ENCODE data around the gene GATA2.

GATA2 gene

DNA sequence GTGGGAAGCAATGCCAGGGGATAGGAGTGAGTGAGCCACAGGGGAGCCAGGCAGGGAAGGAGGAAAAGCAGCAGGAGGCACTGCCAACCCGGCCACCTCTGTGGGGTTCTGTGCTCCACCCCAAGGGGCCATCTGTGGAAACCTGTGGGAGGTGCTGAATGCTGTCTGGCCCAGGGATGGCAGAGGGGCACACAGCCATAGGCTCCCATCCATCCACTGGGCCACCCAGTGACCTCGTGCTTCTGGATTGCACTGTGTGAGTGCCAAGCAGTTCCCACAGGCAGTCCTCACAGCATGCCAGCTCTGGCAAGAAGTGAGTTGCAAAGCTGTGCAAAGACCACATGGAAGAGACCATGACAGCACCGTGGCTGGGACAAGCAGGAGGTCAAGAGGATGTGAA, 53.8 kb downstream of the GATA2 start:
- H3K36me3 ChIP-seq = no peaks in the 10 kb centered on the region
- peaks cover 22% of the 10 kb centered on the region for H3K4me1 ChIP-seq
- DNase-seq = no peak
- TF ChIP-seq, protein P1, sequence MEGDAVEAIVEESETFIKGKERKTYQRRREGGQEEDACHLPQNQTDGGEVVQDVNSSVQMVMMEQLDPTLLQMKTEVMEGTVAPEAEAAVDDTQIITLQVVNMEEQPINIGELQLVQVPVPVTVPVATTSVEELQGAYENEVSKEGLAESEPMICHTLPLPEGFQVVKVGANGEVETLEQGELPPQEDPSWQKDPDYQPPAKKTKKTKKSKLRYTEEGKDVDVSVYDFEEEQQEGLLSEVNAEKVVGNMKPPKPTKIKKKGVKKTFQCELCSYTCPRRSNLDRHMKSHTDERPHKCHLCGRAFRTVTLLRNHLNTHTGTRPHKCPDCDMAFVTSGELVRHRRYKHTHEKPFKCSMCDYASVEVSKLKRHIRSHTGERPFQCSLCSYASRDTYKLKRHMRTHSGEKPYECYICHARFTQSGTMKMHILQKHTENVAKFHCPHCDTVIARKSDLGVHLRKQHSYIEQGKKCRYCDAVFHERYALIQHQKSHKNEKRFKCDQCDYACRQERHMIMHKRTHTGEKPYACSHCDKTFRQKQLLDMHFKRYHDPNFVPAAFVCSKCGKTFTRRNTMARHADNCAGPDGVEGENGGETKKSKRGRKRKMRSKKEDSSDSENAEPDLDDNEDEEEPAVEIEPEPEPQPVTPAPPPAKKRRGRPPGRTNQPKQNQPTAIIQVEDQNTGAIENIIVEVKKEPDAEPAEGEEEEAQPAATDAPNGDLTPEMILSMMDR (IDR thresholded peaks at IDR 0.05; ENCODE audit: low read depth, low read length) = no peak
- no peaks in the 10 kb centered on the region for H3K27me3 ChIP-seq
- H3K4me3 ChIP-seq (ENCODE audit: low read depth, low read length) = no peak overlapping the region
- no peaks in the 10 kb centered on the region for H3K9me3 ChIP-seq

DNA sequence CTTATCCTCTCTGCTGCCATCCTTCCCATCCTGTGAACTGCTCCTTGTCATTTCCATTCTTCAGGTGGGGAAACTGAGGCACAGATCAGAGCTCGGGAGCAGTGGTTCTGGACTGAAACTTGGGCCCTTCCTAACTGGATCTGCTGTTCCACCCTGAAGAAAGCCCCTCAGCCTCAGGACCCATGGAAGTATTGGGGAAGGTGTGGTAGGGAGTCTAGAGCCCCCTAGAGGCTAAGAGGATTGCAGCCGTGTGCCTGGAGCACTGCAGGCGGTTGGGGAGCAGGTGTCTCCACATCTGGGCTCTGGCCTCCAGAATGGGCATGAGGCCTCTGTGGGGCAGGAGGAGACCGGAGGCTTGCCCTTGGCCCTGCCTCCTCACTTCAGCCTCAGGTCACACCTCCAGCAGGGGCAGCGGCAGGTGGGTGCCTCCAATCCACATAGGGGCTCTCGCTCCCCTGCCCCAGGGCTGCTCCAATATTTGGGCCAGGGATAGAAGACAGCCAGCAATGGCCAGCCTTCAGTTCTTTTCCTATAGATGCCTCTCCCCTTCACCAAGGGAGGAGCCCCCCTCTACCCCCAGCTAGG, 54.4 kb downstream of the GATA2 start:
- TF ChIP-seq, protein P1 (IDR thresholded peaks at IDR 0.05; ENCODE audit: low read depth, low read length) = peak; percentile 66
- Histone ChIP-seq H3K4me3 (ENCODE audit: low read depth, low read length) (no peak overlapping the region), H3K36me3 (no peaks in the 10 kb centered on the region), H3K27me3 (no peaks in the 10 kb centered on the region), H3K4me1 (peaks cover 27% of the 10 kb centered on the region), H3K9me3 (no peaks in the 10 kb centered on the region)
- no peak for DNase-seq

DNA sequence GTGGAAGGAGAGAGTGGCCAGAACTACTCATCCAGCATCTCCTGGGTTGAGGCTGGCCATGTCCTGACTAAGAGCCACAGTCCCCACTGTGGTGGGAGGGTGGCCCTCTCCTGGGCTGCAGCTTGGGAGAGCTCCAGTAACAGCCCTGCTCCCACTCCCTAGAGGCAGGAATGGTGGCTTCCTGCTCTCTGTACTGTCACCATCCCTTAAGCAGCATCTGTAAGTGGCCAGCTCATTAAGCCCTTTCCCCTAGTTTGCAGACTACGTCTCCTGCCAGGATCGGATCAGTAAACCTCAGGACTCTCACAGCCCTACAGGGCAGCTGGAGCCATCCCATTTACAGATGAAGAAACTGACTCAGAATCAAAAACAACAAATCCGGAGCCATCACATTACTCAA, 56.8 kb downstream of the GATA2 start:
- TF ChIP-seq, protein P1 (IDR thresholded peaks at IDR 0.05; ENCODE audit: low read depth, low read length) = peak; percentile 40
- Histone ChIP-seq H3K9me3 (no peaks in the 10 kb centered on the region), H3K27me3 (no peaks in the 10 kb centered on the region), H3K4me1 (peaks cover 40% of the 10 kb centered on the region), H3K4me3 (ENCODE audit: low read depth, low read length) (no peak overlapping the region), H3K36me3 (no peaks in the 10 kb centered on the region)
- peak; percentile 58 for DNase-seq

DNA sequence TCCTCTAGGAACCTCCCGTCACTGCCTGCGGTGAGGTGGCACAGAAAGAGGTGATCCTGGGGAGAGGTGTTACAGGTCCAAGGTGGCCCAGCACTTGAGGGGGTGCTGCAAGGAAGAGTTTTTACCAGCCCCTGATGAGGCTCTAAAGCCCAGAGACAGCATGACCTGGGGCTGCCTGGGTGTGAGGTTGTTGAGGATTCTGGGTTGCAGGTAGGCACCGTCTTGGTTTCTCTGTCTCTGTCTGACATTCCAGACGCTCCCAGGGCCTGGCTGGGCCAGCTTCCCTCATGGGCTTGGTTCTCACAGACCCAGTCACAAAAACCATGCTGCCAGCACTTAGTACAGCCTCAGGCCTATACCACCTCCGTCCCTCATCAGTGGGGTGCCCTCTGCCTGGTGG, 57.4 kb downstream of the GATA2 start:
- Histone ChIP-seq H3K4me1 (peaks cover 42% of the 10 kb centered on the region), H3K36me3 (no peaks in the 10 kb centered on the region), H3K27me3 (no peaks in the 10 kb centered on the region), H3K4me3 (ENCODE audit: low read depth, low read length) (no peak overlapping the region), H3K9me3 (no peaks in the 10 kb centered on the region)
- DNase-seq = no peak
- TF ChIP-seq, protein P1 (IDR thresholded peaks at IDR 0.05; ENCODE audit: low read depth, low read length) = no peak

DNA sequence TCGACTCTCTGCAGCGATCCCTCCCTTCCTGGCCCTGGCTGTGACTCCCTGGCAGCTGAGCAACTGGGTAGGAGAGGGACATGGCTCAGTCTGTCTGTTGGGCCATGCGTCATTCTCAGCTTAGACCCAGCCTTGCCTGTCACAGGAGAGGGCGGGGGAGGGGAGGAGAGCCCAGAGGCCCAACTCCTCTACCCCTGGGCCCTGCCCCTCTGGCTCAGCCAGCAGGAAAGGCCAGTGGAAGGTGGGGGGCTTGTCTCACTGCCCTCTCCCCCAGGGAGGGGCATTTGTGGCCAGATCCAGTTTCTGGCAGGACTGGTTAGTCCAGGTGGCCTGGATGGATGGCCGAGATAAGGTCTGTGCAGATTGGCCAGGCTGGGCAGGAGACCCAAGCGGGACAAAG, 57.9 kb downstream of the GATA2 start:
- Histone ChIP-seq H3K4me1 (peaks cover 45% of the 10 kb centered on the region), H3K36me3 (no peaks in the 10 kb centered on the region), H3K4me3 (ENCODE audit: low read depth, low read length) (no peak overlapping the region), H3K9me3 (no peaks in the 10 kb centered on the region), H3K27me3 (no peaks in the 10 kb centered on the region)
- TF ChIP-seq, protein P1 (IDR thresholded peaks at IDR 0.05; ENCODE audit: low read depth, low read length) = no peak
- DNase-seq = peak; percentile 86

DNA sequence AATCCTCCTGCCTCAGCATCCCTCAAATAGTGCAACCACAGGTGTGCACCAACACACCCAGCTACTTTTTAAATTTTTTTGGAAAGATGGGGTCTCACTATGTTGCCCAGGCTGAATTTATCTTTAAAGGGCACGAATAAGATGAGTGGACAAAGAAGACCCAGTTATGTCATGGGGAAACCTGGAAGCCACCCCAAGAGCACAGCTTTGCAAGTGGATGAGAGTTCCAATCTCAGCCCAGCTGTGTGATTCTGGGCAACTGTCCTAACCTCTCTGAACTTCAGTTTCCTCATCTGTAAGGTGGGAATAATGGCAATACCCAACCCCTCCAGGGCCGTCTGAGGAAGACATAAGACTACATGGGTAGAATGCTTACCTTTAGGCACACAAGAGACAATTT, 58.5 kb downstream of the GATA2 start:
- H3K36me3 ChIP-seq = no peaks in the 10 kb centered on the region
- no peak for DNase-seq
- H3K27me3 ChIP-seq = no peaks in the 10 kb centered on the region
- no peak overlapping the region for H3K4me3 ChIP-seq (ENCODE audit: low read depth, low read length)
- no peaks in the 10 kb centered on the region for H3K9me3 ChIP-seq
- H3K4me1 ChIP-seq = peaks cover 50% of the 10 kb centered on the region
- TF ChIP-seq, protein P1 (IDR thresholded peaks at IDR 0.05; ENCODE audit: low read depth, low read length) = no peak
